ENCODE data around the gene DEPDC5. TPM values are rescaled to one million over a fixed set of nuclear protein-coding genes. Genes with fewer than 3 reads are reported as not detected.

Gene DEPDC5
- total RNA-seq, 1 experiment from 2014 or later = 8.8 TPM

GRCh38 chr22:31943978-31944699 lies 190.3 kb downstream of the DEPDC5 start, which contains the start of gene YWHAH:
Gene YWHAH, plus strand, starts transcription at chr22:31944535. Its CDS starts 199 bp downstream, at chr22:31944734.
- DNase-seq (ENCODE audit: extremely low read depth, low read depth) = peak; percentile 87

- DNase-seq (ENCODE audit: extremely low read depth, low read depth) = no peak
Observed at GRCh38 chr22:31944700-31945442, 191.1 kb downstream of the DEPDC5 start.

- no peak for DNase-seq (ENCODE audit: extremely low read depth, low read depth)
Observed at GRCh38 chr22:31945443-31945855, 191.6 kb downstream of the DEPDC5 start.

- no peak for DNase-seq (ENCODE audit: extremely low read depth, low read depth)
Observed at GRCh38 chr22:31945971-31946680, 192.3 kb downstream of the DEPDC5 start.

GRCh38 chr22:31947296-31947695 lies 193.5 kb downstream of the DEPDC5 start:
- DNase-seq (ENCODE audit: extremely low read depth, low read depth) = peak; percentile 34

- DNase-seq (ENCODE audit: extremely low read depth, low read depth) = no peak
Observed at GRCh38 chr22:31948002-31948401, 194.2 kb downstream of the DEPDC5 start.

GRCh38 chr22:31950226-31950625 lies 196.4 kb downstream of the DEPDC5 start:
- no peak for DNase-seq (ENCODE audit: extremely low read depth, low read depth)

- no peak for DNase-seq (ENCODE audit: extremely low read depth, low read depth)
Observed at GRCh38 chr22:31951194-31952093, 197.6 kb downstream of the DEPDC5 start.

- DNase-seq (ENCODE audit: extremely low read depth, low read depth) = no peak
Observed at GRCh38 chr22:31952094-31952401, 198.2 kb downstream of the DEPDC5 start.

- peak; percentile 25 for DNase-seq (ENCODE audit: extremely low read depth, low read depth)
Observed at GRCh38 chr22:31952472-31952871, 198.7 kb downstream of the DEPDC5 start.

GRCh38 chr22:31953261-31953660 lies 199.4 kb downstream of the DEPDC5 start:
- no peak for DNase-seq (ENCODE audit: extremely low read depth, low read depth)

GRCh38 chr22:31954535-31955523 lies 201.0 kb downstream of the DEPDC5 start:
- no peak for DNase-seq (ENCODE audit: extremely low read depth, low read depth)

- DNase-seq (ENCODE audit: extremely low read depth, low read depth) = no peak
Observed at GRCh38 chr22:31956360-31956759, 202.5 kb downstream of the DEPDC5 start.

Small RNA genes within 50 kb of the gene (small RNA-seq; reads per million reads assigned to genes)
- 0 to 0.06 reads per million in 2 experiments for gene RN7SL20P

Other genes with a start within 250 kb of the DEPDC5 start
- 100 and 101 TPM in 2 replicates for gene PISD, start 91.8 kb upstream of the DEPDC5 start, total RNA-seq (2014; rRNA removed; shearing (Covaris generic))
- 13.5 and 16.3 TPM in 2 replicates for gene PRR14L, start 3.9 kb upstream of the DEPDC5 start, total RNA-seq (2014; rRNA removed; shearing (Covaris generic))
- 81.9 and 92.9 TPM in 2 replicates for gene YWHAH, start 190.5 kb downstream of the DEPDC5 start, total RNA-seq (2014; rRNA removed; shearing (Covaris generic))